Heart right ventricle (tissue), 16 donors: ENCODE results near the gene DGKH. TPM values are rescaled to one million over a fixed set of nuclear protein-coding genes. Genes with fewer than 3 reads are reported as not detected.

Experiments
- ATAC-seq, 8 donors: fragments of 200-7000 bp; cut with Tn5 transposase; one replicate each; pipeline ENCODE4 v1.9.1; 2020; ENCODE audit warnings: mild to moderate bottlenecking in 8 of 8, moderate library complexity in 8 of 8, moderate number of reproducible peaks in 1 of 8
- DNase-seq, 2 donors: peaks; one replicate each; pipeline ENCODE4 v3.0.0-alpha.2; 2020
- H3K27ac ChIP-seq, 10 donors: fragments of 200-600 bp; sonication (generic) in 2 of 10; one replicate each; pipeline versions ENCODE4 v1.5.0 to v1.8.0; 2020 to 2022; ENCODE audit warnings: mild to moderate bottlenecking in 3 of 10
- H3K27me3 ChIP-seq, 7 donors: fragments of 200-600 bp; one replicate each; pipeline ENCODE4 v1.8.0; 2021 to 2022; ENCODE audit warnings: mild to moderate bottlenecking in 2 of 7
- H3K36me3 ChIP-seq, 9 donors: fragments of 200-600 bp; sonication (generic) in 1 of 9; one replicate each; pipeline versions ENCODE4 v1.5.0 to v1.8.0; 2020 to 2022; ENCODE audit warnings: mild to moderate bottlenecking in 2 of 9
- H3K4me1 ChIP-seq, 9 donors: fragments of 200-600 bp; sonication (generic) in 1 of 9; one replicate each; pipeline versions ENCODE4 v1.5.0 to v1.8.0; 2020 to 2022; ENCODE audit warnings: mild to moderate bottlenecking in 4 of 9
- H3K4me3 ChIP-seq, 10 donors: fragments of 200-600 bp; sonication (generic) in 2 of 10; one replicate each; pipeline versions ENCODE4 v1.5.0 to v1.8.0; 2020 to 2022; ENCODE audit warnings: mild to moderate bottlenecking in 7 of 10, moderate library complexity in 2 of 10
- H3K9me3 ChIP-seq, 11 donors: fragments of 200-600 bp in 10 of 11; sonication (generic) in 2 of 11; one replicate each; pipeline versions ENCODE4 v1.5.0 to v1.8.0; 2013 to 2022; ENCODE audit warnings: mild to moderate bottlenecking in 2 of 11, control low read depth in 1 of 11, moderate library complexity in 1 of 11
- CTCF ChIP-seq, 9 donors: fragments of 200-600 bp; sonication (generic) in 2 of 9; IDR thresholded peaks; one replicate each; pipeline versions ENCODE4 v1.5.0 to v1.8.0; 2021 to 2022; ENCODE audit warnings: antibody characterized with exemption in 9 of 9, mild to moderate bottlenecking in 5 of 9, moderate library complexity in 1 of 9
- WGBS, 2 donors: extraction: QIAGEN DNeasy Blood & Tissue Kit; methylation state at CpG; one replicate each; pipeline ENCODE4 v1.1.7; 2013; ENCODE audit warnings: inconsistent platforms in 1 of 2; 5-methylcytosine and 5-hydroxymethylcytosine counted together
- intact Hi-C, 10 donors: fragments of 100-400 bp; cut with DNase I; formaldehyde crosslinking; loops; one replicate each; pipeline versions ENCODE4 v1.11.1 to v1.14.2; 2022
- polyA plus RNA-seq, 2 donors: library from polyadenylated mRNA; stranded (reverse); fragments of 200-250 nt; gene quantifications; one replicate each; pipeline ENCODE4 v1.2.3, GENCODE V29; 2013
- total RNA-seq, 10 donors: library from RNA; stranded (reverse); fragmentation: NEBNext Ultra II Directional in 3 of 10; extraction: Animal tissue kit (Norgen Biotek cat#: 25700) in 3 of 10; gene quantifications; one replicate each; pipeline versions ENCODE4 v1.2.1 to v1.2.4, GENCODE V29; 2021 to 2023
- donor health status: Arrhythmogenic right ventricular cardiomyopathy.
- donor health status: ischemic (EF 13 %, LVEDD 7.1; RV severe dilation, severe dysfunction).
- donor health status: healthy with polysubstance abuse.
- donor health status: DM: no; HTN: yes; CAD: no.
- donor health status: DM: no; HTN: no; CAD: no.
- donor health status: ischemic (EF 25% LVEDD 6.9; RV normal size, moderate dysfunction).
- donor health status: ischemic (EF 25% LVEDD 5.7; RV mildly dilated, moderate dysfunction).
- donor health status: healthy.
- donor health status: DM: yes; HTN: yes; CAD: no.
- donor health status: Ischemic cardiomyopathy.
- donor health status: ischemic (EF 35%, LVEDD 5.7; RV mildly dilated, moderate dysfunction).
- donor health status: nonischemic (EF 11% LVEDD 7.7; RV severe dilation, severe dysfunction).
- donor health status: DM: yes; HTN: yes; CAD: no.
- donor health status: PGD.
- donor health status: ischemic (EF 29% LVEDD 5.4; RV normal size, mild dysfunction).
- donor health status: nonischemic (EF 23%, LVEDD 6.1; RV moderate dilation, normal function).

The DGKH gene
- total and polyA plus RNA-seq, 12 donors, result 1.2 to 11.0 (median 7.2) TPM

- Histone ChIP-seq H3K4me1 (peaks cover 0 to 8% (median 0%) of the 10 kb centered on the region in 9 donors), H3K27ac (no peak overlapping the region), H3K4me3 (no peak overlapping the region), H3K36me3 (peaks cover 0 to 50% (median 11%) of the 10 kb centered on the region in 9 donors), H3K27me3 (no peaks in the 10 kb centered on the region), H3K9me3 (peaks cover 0 to 5% (median 0%) of the 10 kb centered on the region in 11 donors)
- TF ChIP-seq CTCF (IDR thresholded peaks at IDR 0.05), result no peak
- no peak for DNase-seq
- intact Hi-C loops, result no loop called here
- ATAC-seq, result no peak
- 97 to 99% methylated on average over 3 of the region's 3 CpGs for WGBS, 2 donors
These were observed 78.6 kb downstream of the DGKH start for GRCh38 chr13:42127047-42127446.

GRCh38 chr13:42129033-42129432, 80.6 kb downstream of the DGKH start:
- 78 to 98% methylated on average over 3 of the region's 3 CpGs for WGBS, 2 donors
- Histone ChIP-seq H3K27ac (no peak overlapping the region), H3K27me3 (no peaks in the 10 kb centered on the region)

GRCh38 chr13:42136518-42136917, 88.1 kb downstream of the DGKH start:
- 95 to 97% methylated on average over 3 of the region's 3 CpGs for WGBS, 2 donors
- peaks cover 0 to 6% (median 0%) of the 10 kb centered on the region in 11 donors for H3K9me3 ChIP-seq
- no peak overlapping the region for H3K4me3 ChIP-seq
- intact Hi-C loops, result no loop called here
- no peak for TF ChIP-seq CTCF (IDR thresholded peaks at IDR 0.05)
- H3K4me1 ChIP-seq, result no peaks in the 10 kb centered on the region
- peaks cover 0 to 13% (median 0%) of the 10 kb centered on the region in 9 donors for H3K36me3 ChIP-seq
- DNase-seq, result no peak
- ATAC-seq, result no peak
- no peaks in the 10 kb centered on the region for H3K27me3 ChIP-seq
- no peak overlapping the region for H3K27ac ChIP-seq

More at GRCh38 chr13:42129033-42129432, 80.6 kb downstream of the DGKH start:
- ATAC-seq (no peak), DNase-seq (no peak)
- Histone ChIP-seq H3K4me1 (peaks cover 0 to 8% (median 0%) of the 10 kb centered on the region in 9 donors), H3K36me3 (peaks cover 0 to 50% (median 11%) of the 10 kb centered on the region in 9 donors), H3K9me3 (no peaks in the 10 kb centered on the region), H3K4me3 (no peak overlapping the region)
- intact Hi-C loops, result no loop called here
- TF ChIP-seq CTCF (IDR thresholded peaks at IDR 0.05), result no peak

GRCh38 chr13:42137856-42138537, 89.5 kb downstream of the DGKH start:
- Histone ChIP-seq H3K36me3 (peaks cover 0 to 8% (median 0%) of the 10 kb centered on the region in 9 donors), H3K9me3 (peaks cover 0 to 7% (median 0%) of the 10 kb centered on the region in 11 donors), H3K27ac (no peak overlapping the region), H3K27me3 (no peaks in the 10 kb centered on the region), H3K4me3 (no peak overlapping the region), H3K4me1 (no peaks in the 10 kb centered on the region)
- intact Hi-C loops, result no loop called here
- ATAC-seq (no peak), DNase-seq (no peak)
- 91 to 97% methylated on average over 3 of the region's 3 CpGs for WGBS, 2 donors
- TF ChIP-seq CTCF (IDR thresholded peaks at IDR 0.05), result no peak
